SKM-1 treated with dmso at 0.1 percent for 144 hours (cell line): ENCODE measurements around the gene SORCS2.

Experiments used
- DNase-seq: peaks from one replicate; lab custom pipeline; 2025; ENCODE audit not compliant: unreplicated experiment; lab: John Stamatoyannopoulos, UW

Gene SORCS2

DNA sequence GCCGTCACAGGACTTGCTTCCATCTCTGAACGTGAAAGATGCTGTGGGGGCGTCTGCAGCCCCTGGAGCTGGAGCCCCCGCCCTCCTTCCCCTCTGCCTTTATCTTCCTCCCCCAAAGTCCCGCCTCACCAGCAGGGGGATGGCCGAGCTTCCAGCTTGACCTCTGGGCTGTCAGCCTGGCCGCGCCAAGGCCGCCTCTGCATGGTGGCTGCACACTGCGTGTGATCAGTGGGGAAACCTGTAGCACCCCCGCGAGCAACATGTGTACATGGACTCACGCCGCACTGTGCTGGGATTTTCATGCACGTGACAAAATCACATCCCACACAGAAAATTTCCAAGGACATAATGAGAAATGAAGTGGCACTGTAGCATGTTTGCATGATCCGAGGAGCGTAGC lies 268.9 kb downstream of the SORCS2 start:
- no peak for DNase-seq

DNA sequence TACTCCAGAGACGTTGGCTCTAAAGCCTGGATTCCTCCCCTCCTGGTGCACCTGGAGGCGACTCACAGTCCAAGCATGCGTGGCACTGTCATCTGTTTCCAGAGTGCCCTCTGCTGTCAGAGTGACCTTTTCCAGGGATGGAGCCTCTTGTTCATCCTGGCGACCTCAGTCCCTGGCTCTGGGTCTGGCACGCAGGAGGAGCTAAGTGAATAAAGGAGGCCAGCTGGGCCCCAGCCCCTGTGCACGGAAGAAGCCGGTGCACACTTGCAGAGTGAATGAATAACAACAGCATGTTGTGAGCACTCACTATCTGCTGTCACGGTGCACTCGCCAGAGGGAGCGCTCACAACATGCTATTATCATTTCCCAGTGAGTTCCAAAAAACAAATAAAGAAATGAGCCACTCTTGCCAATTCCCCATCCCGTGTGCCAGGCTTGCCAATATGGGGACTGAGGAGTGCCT lies 270.2 kb downstream of the SORCS2 start:
- no peak for DNase-seq

DNA sequence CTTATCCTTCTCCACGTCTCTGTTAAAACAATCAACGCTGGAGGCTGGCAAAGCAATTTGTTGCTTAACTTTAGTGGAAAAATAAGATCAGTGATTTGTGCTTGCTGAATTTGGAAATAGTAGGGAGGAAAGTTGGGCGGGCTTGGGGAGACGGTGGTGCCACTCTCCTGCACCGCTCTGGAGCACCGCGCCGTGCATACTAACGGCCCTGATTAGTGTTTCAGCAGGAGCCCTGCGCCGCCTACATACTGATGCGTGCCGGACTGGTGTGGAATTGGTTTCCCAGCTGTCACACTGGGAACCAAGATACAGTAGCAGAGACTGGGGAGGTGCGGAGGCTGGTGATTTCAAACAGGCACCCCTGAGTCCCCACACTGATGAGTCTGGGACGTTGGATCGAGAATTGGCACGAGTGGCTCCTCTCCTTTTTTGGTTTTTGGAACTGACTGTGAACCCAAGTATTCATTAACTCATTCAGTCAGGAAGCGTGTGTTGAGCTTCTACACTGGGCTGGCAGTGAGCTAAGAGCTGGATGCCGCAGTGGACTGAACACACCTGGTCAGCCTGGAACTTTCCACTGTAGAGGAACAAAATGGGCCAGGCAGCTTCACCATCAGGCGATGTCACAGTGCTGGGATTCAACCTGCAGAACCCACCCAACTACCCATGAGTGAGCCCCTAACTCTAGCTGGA lies 271.4 kb downstream of the SORCS2 start:
- DNase-seq = no peak

DNA sequence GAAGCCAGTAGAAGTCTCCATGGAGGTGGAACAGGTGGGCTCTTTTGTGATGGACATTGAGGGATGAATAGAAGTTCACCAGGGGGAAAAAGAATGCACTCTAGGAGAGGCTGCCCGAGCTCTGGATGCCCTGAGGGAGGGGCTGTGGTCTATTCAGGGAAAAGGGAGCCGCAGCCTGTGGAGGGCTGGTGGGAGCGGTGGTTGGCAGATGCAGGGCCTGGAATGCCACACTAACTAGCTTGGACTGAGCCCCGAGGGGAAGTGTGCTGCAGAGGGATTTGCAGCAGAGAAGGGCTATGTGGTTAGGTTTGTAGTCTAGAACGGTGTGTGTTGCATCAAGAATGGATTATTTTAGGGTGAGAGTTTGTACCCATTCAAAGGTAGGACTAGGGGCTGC lies 271.9 kb downstream of the SORCS2 start:
- no peak for DNase-seq

DNA sequence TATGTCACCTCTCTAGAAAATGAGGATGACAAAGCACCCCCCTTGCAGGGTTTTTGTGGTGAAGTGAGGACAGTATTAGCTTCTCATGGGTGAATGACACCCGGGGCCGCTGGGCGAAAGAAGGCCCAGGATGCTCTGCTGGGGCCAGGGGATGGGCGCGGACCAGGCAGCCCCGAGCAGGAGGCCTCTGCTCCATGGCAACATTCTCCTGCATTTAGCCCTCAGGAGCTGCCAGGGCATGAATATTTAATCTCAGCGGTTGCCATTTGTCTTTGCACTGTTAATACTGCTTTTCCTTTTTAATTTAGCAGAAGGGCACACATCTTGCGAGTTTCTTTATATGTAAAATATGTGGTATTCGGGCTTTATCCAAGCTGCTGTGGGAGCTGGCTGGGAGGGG lies 272.7 kb downstream of the SORCS2 start:
- DNase-seq = no peak

DNA sequence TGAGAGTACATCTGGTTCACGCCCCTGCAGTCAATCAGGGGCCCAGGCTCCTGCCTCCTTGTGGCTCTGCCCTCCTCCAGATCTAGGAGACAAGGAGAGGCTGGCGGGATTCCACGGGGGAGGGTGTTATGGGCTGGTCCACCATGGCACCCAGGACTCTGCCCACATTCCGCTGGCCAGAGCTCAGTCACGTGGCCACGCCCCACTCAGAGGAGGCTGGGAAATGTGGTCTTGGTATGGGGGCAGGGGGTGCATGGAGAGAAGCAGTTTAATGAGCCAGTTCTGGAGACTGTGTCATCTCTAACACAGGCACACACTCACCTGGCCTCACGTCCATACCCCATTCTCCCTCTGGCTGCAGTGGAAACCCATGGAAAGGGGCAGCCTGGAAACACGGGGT lies 273.9 kb downstream of the SORCS2 start:
- no peak for DNase-seq

DNA sequence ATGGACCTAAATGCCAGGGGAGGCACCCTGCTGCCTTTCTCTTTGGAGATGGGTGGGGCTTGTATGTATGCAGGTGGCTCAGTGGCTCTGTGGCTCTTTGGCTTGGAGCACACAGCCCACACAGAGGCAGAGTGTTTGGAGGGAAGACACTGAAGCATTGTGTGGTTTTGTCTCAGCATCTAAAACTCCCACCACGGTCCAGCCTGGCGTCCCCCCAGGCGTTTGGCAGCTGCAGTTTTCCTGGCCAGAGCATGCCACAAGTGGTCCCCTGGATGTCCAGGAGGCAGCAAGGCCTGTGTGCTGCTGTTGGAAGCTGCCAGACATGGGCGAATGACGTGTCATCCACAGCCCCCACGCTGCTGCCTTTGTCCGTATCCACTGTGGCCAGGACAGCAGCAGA lies 274.6 kb downstream of the SORCS2 start:
- no peak for DNase-seq

DNA sequence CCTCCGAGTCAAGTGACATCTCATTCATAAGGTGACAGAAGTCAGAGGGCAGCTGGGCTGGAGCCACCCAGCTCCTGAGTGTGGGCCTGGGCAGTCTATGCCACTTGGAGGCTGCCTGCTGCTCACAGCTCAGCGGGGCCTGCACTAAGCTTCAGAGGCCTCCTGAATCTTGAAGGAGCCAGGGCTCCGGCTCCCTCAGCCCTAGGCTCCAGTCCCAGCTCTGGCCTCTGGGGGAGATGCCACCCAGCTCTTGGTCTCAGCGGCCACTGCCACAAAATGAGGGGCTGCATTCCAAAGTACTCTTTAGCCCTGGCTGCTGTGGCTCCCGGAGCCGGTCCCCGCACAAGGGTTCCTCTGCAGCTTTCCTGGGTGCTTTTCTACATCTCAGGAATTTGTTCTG lies 275.1 kb downstream of the SORCS2 start:
- DNase-seq = no peak

DNA sequence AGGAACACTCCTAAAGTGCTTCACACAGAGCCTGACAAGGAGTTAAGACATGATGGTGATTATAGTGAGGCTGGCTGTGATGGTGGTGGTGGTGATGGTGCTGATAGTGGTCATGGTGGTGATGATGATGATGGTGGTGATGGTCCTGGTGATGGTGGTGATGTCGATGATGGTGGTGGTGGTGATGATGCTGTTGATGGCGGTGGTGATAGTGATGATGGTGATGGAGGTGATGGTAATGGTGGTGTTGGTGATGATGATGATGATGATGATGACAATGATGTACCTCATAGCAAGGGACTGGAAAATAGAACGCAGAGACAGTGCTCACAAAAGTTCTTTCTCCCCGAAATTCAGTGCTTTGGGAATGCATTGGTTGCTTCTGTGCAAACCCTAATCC lies 276.7 kb downstream of the SORCS2 start:
- no peak for DNase-seq

DNA sequence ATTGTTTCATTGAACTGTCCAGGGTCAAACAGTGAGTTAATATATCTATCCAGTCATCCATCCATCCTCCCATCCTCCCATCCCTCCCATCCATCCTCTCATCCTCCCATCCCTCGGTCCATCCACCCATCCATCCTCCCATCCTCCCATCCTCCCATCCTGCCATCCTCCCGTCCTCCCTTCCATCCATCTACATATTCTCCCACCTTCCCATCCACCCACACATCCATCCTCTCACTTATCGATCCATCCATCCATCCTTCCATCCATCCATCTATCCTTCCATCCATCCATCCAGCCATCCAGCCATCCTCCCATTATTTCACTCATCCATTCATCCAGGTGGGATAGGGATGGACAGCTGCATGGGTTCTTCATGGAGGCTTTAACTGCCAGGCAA lies 277.8 kb downstream of the SORCS2 start:
- no peak for DNase-seq

DNA sequence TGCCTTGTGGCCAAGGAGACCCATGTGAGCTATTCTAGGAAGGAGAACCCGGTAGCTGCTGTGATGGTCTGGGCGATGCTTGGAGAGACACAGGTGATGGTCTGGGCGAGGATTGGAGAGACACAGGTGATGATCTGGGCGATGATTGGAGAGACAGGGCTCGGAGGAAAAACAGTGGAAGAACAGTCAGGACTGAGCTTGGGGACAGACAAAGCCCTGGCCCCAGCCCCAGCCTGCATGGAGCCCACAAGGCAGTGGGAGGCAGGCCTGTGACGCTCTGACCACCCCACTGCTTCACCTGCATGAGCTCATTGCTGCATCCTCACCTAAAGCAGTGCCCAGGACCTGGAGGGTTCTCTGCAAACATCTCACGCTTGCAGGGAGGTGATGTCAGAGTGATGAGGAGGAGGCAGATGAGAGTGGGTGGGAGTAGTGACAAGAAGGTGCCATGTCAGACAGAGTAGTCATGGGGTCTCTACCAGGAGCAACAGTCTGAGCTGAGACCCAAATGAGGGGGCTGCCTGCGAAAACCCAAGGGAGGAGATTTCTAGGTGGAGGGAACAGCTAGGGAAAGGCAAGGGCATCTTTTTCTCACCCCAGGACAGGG lies 278.3 kb downstream of the SORCS2 start:
- no peak for DNase-seq

DNA sequence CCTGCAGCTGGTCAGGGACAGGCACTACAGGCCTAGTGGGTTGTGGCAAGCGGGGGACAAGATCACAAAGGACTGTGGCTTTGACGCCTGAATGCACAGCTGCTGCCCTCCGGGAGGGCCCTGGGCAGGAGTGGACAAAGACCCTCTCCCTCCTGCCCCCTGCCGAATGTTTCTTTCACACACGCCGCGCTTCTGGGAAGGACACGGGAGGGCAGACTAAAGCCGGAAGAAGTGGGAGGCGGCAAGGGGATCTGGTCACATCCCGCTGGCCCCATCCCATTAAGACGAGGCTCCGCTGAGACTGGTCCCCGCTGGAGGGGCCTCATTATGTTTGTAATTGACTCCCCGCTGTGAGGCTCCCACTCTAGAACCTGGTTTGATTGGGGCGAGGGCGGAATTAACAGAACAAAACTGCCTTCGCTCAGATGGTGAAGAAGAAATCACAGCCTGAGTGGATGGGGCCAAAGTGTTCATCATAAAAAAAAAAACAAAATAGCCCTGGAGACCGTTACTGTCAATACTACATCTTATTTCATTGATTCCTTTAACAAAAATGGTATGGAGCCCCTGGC lies 280.2 kb downstream of the SORCS2 start:
- no peak for DNase-seq

DNA sequence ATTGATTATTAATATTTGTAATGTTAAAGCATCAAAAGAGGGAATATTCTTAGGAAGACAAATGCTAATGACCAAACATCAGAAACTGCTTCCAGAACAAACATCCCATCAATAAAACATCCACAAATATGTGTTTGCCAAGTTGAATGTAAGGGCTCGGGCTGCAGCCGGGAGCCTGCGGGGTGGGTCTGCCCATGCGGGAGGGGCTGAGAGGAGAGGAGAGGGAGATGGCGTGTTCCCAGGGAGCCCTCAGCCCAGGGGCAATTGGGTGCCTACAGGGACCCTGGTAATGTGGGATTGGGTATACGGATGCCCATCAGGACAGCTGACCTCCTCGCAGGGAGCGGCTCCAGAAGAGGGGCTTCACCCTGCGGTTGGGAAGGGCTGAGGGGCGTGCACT lies 280.7 kb downstream of the SORCS2 start:
- no peak for DNase-seq

DNA sequence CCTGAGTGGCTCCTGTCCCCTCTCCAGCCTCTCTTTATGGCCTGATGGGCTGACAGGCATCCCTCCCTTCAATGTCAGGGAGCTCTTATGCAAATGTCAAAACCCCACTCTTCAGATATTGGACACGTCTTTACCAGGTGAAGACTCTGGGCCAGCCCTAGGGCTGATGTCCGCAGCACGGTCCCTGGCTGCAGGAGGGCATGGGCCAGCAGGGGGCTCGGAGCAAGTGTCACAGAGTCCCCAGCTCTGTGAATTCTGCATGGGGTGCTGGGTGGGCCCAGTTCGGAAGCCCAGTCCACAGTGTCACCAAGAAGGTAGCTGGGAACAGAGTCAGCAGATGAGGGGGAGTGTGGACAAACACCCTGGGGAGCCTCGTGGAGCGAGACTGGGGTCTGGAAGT lies 282.0 kb downstream of the SORCS2 start:
- DNase-seq = no peak

DNA sequence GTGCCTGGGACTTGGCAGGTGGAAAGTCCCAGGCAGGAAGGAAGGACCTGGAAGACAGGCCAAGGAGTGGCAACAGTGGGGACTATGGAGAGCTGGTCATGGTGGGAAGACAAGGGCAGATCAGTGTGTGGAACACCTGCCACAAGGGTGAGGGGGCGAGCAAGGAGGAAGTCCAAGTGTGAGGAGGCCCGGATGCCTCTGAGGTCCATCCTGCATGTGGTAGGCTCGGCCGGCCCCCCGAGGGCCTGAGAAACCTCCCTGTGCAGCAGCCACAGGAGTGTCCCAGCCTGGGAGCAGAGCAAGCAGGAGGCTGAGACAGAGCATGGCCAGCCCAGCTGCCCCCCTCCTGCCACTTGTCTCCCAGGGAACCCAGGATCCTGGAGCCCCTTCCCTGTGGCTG lies 282.9 kb downstream of the SORCS2 start:
- DNase-seq = no peak

DNA sequence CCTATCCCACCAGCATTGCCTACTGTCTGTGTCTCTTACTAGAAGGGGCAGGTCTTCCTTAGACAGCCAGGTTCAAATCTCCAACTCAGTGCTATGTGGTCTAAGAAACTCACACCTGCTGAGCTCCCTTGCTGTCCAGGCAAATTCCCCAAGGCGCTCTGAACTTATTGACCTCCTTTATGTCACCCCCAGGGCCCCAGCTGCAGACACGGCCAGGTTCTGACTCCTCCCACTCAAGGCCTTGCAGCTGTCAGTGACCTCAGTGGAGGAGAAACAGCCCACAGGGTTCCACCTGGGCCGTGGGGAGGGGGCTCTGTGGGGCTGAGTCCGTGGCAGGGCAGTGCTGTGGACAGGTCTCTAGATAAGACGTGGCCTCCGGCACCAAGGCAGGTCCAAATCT lies 284.5 kb downstream of the SORCS2 start:
- DNase-seq = no peak

DNA sequence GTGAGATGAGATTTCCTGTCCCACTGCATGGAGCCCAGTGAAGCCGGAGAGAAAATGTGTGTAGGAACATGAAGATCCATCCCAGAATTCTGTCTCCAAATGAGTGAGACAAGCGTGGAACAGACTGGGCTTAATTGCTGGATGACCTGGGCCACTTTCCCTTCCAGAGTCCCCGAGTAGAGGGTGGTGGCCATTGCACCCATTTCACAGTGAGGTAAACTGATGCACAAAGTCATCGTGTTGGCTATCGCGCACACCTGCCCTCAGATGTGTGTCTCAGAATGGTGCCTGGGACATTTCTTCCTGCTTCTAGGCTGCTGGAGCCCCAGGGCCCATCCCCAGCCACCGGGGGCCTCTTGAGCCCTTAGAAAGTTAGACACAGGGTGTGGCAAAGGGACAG lies 285.4 kb downstream of the SORCS2 start:
- no peak for DNase-seq

DNA sequence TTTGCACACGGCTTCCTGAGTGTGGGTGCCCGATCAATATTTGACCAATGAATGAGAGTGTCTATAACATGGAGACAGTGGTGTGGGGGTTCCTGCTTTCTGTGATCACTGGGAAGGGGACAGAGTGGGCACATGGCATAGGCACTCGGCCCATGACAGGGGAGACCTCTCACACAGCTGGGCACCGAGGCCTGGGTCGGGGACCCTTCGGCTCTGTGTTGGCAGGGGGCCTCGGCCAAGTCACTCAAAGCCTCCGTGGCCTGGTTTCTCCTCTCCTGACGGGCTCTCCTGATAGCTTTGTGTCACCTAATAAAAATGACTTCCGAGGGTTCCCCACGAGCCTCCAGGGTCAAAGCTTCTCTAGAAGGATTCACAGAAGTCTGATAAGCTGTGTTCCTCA lies 286.3 kb downstream of the SORCS2 start:
- no peak for DNase-seq

DNA sequence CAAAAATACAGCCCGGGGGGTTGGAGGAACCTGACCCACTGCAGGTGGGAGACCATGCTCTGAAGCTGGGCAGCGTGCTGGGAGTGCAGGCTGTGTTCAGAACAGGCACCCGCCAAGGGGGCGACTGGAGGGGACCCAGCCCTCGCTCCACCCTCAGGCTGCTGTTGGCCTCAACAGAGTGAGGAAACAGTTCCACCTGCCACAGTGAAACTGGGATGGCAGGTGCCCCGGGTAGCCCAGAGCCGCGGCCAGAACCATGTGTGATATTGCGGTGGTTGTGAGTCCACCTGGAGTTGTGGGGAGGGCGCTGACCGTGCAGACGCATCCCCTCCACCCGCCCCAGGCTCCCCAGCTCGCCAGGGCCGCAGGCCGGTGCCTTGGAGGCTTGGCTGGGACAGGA lies 288.1 kb downstream of the SORCS2 start:
- no peak for DNase-seq

DNA sequence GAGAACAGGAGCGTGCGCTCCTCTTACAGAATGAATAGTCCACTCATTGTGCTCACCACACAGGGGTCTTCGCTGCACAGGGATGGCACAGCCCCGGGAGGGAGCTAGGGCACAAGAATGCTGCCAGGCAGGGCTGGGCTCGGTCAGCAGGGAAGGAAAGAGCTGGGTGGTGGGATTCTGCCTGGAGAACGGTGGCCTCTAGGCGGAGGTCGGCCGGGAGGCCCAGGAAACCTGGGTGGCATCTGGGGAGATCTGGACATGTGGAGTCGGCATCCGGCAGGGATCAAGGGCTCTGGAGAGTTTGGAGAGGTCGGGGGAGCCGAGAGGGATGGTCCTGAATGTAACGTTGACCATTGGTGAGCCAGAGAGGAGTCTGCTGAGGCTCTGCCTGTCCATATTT lies 288.9 kb downstream of the SORCS2 start:
- DNase-seq = no peak

DNA sequence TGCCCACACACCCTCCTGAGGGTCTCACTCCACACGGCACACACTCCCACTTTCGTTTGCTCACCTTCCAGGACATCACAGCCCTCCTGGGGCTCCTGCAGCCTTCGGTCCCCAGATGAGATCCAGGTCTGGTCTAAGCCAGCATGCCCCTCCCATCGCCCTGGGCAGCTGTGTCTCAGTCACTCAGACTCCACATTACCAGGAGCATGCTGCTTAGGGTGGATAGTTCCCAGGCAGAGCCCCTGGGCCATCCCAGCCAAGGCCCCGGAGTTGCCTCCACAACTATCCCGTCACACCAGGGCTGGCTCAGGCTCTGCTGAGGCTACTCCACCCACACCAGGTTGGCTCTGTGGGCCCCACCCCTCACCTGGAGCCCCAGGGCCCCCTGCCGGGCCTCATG lies 292.8 kb downstream of the SORCS2 start:
- DNase-seq = no peak

DNA sequence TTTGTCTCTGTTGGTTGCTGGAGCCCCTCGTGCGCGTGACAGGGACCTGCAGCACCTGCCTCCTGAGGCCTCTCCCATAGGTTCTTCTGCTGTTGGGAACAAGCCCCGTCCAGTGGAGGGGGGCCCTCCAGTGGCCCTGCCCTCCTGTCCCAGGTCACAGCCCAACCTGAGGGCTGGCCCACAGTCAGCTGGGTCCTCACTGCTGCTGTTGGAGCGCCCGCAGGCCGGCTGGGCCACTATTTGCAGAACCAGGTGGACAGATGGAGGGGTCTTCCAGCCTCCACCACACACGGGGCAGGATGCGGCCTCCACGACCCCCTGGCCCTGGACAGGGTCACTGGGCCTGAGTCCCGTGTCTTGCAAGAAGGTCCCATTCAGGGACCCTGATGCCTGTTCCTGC lies 293.8 kb downstream of the SORCS2 start:
- DNase-seq = no peak

DNA sequence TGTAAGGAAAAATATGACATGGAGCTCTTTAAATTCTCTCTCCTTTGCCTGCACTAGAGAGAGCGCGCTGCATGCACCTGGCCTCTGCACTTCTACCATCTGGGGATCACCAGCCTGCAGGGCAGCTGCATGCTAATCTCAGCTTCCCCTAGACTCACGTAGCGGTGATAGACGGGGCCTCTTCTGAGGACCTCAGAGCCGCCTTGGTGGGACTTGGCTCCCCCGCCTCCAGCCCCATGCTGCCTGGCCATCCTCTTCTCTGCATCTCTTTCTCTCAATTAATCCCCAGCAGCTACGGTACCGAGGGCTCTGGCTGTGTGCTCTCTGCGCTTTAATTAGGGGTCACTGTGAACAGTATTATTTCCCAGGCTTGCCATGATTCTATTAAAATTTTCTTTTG lies 295.2 kb downstream of the SORCS2 start:
- no peak for DNase-seq
